Measurements from ENCODE around the gene FBXO46.

The FBXO46 gene

GRCh38 chr19:45717983-45718650, 12.6 kb downstream of the FBXO46 start:
- TF ChIP-seq ZNF274 (IDR thresholded peaks at IDR 0.05; ENCODE audit: low read depth, low read length), result no peak
- H3K4me3 ChIP-seq (ENCODE audit: low read length), result peak overlapping the region; percentile 59; the same call in 1 of the 2 replicates

GRCh38 chr19:45717131-45717982, 13.3 kb downstream of the FBXO46 start:
- no peak for TF ChIP-seq ZNF274 (IDR thresholded peaks at IDR 0.05; ENCODE audit: low read depth, low read length)
- H3K4me3 ChIP-seq (ENCODE audit: low read length), result peak overlapping the region; percentile 94

- no peak for TF ChIP-seq ZNF274 (IDR thresholded peaks at IDR 0.05; ENCODE audit: low read depth, low read length)
- peak overlapping the region; percentile 94 for H3K4me3 ChIP-seq (ENCODE audit: low read length)
These were observed 14.2 kb downstream of the FBXO46 start for GRCh38 chr19:45716359-45717130.

- H3K4me3 ChIP-seq (ENCODE audit: low read length), result no peak overlapping the region
- no peak for TF ChIP-seq ZNF274 (IDR thresholded peaks at IDR 0.05; ENCODE audit: low read depth, low read length)
These were observed 15.6 kb downstream of the FBXO46 start for GRCh38 chr19:45715139-45715538.

GRCh38 chr19:45713141-45713540, 17.6 kb downstream of the FBXO46 start:
- H3K4me3 ChIP-seq (ENCODE audit: low read length), result no peak overlapping the region
- TF ChIP-seq ZNF274 (IDR thresholded peaks at IDR 0.05; ENCODE audit: low read depth, low read length), result no peak

- TF ChIP-seq ZNF274 (IDR thresholded peaks at IDR 0.05; ENCODE audit: low read depth, low read length), result no peak
- H3K4me3 ChIP-seq (ENCODE audit: low read length), result no peak overlapping the region
These were observed 18.0 kb downstream of the FBXO46 start for GRCh38 chr19:45712699-45713067.

GRCh38 chr19:45711851-45712698, 18.6 kb downstream of the FBXO46 start:
- no peak for TF ChIP-seq ZNF274 (IDR thresholded peaks at IDR 0.05; ENCODE audit: low read depth, low read length)
- H3K4me3 ChIP-seq (ENCODE audit: low read length), result no peak overlapping the region

- TF ChIP-seq ZNF274 (IDR thresholded peaks at IDR 0.05; ENCODE audit: low read depth, low read length), result no peak
- no peak overlapping the region for H3K4me3 ChIP-seq (ENCODE audit: low read length)
These were observed 20.2 kb downstream of the FBXO46 start for GRCh38 chr19:45710356-45711130.

GRCh38 chr19:45705710-45706415, 24.8 kb downstream of the FBXO46 start:
- H3K4me3 ChIP-seq (ENCODE audit: low read length), result no peak overlapping the region

GRCh38 chr19:45705115-45705514, 25.6 kb downstream of the FBXO46 start:
- no peak for TF ChIP-seq ZNF274 (IDR thresholded peaks at IDR 0.05; ENCODE audit: low read depth, low read length)
- H3K4me3 ChIP-seq (ENCODE audit: low read length), result no peak overlapping the region

More at GRCh38 chr19:45705710-45706415, 24.8 kb downstream of the FBXO46 start:
- no peak for TF ChIP-seq ZNF274 (IDR thresholded peaks at IDR 0.05; ENCODE audit: low read depth, low read length)

- no peak for TF ChIP-seq ZNF274 (IDR thresholded peaks at IDR 0.05; ENCODE audit: low read depth, low read length)
- H3K4me3 ChIP-seq (ENCODE audit: low read length), result no peak overlapping the region
These were observed 29.0 kb downstream of the FBXO46 start for GRCh38 chr19:45701676-45702075.

- H3K4me3 ChIP-seq (ENCODE audit: low read length), result peak overlapping the region; percentile 65
- no peak for TF ChIP-seq ZNF274 (IDR thresholded peaks at IDR 0.05; ENCODE audit: low read depth, low read length)
These were observed 37.4 kb downstream of the FBXO46 start for GRCh38 chr19:45693106-45693788.
